ENCODE results near the gene TLX3.

DNA sequence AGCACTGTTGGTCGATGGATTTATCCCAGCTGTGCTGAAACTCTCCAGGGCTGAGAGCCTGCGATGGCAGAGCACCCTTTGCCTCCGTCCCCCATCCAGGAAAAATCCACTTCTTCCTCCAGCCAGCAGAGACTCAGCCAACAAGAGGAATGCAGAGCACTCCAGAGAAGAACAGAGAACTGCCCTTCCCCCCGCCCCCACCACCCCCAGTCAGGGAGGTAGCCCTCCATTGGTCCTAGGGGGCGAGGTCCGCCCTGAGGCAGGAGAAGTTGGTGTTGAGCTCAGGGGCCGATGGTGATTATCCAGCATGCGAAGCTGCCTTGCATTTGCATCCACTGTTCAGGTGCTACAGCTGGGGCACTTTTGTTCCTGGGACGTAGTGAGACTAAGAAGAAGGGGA, 9.0 kb downstream of the TLX3 start:
- TF ChIP-seq, protein P1, sequence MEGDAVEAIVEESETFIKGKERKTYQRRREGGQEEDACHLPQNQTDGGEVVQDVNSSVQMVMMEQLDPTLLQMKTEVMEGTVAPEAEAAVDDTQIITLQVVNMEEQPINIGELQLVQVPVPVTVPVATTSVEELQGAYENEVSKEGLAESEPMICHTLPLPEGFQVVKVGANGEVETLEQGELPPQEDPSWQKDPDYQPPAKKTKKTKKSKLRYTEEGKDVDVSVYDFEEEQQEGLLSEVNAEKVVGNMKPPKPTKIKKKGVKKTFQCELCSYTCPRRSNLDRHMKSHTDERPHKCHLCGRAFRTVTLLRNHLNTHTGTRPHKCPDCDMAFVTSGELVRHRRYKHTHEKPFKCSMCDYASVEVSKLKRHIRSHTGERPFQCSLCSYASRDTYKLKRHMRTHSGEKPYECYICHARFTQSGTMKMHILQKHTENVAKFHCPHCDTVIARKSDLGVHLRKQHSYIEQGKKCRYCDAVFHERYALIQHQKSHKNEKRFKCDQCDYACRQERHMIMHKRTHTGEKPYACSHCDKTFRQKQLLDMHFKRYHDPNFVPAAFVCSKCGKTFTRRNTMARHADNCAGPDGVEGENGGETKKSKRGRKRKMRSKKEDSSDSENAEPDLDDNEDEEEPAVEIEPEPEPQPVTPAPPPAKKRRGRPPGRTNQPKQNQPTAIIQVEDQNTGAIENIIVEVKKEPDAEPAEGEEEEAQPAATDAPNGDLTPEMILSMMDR (IDR thresholded peaks at IDR 0.05; ENCODE audit: low read depth, low read length), result no peak
- no peak for TF ChIP-seq EZH2phosphoT487 (IDR thresholded peaks at IDR 0.05; ENCODE audit: low read depth)

Measured in OCI-LY3 (cell line).